Stimulated activated CD8-positive, alpha-beta memory T cell treated with anti-CD3 and anti-CD28 coated beads, Interleukin-15, amount 100 ng/mL, for 24 hours (primary cell): Measurements from ENCODE around the gene ANO1.

Experiments
- DNase-seq: peaks from one replicate; pipeline ENCODE4 v3.0.0-alpha.2; 2020; ENCODE audit warnings: low read depth

ANO1 gene

GRCh38 chr11:70139785-70140410 lies 61.8 kb downstream of the ANO1 start:
- no peak for DNase-seq

DNA sequence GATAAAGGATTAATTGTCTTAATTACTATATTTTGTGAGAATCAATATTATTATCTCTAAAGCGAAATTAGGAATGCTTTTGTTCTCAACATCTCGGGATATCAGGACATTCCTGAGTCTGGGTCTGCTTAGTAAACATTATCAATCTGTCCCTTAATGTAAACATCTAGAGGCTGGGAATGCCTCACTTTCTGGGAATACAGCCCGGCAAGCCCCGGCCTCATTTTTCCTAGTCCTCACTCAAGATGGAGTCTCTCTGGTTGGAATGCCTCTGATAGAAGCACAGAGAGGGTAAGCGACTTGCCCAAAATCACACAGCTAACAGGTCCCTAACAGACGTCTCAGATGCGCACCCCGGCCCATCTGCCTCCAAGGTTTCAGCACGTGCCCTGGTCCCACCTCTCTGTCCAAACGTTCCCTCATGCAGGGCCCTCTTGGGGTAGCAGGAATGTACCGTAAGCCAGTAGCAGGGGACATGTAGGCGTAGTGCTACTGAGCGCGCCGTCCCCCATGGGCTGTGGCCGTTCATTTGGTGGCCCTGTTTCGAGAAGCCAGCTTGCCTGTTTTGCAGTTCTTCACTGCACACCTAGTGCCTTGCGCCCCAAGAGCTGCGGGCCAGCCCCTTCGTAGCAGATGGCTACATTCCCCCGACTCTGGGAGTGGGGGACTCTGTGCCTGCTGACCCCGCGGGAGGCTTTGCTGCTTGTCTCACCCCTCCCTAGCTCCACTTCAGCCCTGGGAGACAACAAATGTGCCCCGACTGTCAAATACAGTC lies 62.8 kb downstream of the ANO1 start:
- no peak for DNase-seq

DNA sequence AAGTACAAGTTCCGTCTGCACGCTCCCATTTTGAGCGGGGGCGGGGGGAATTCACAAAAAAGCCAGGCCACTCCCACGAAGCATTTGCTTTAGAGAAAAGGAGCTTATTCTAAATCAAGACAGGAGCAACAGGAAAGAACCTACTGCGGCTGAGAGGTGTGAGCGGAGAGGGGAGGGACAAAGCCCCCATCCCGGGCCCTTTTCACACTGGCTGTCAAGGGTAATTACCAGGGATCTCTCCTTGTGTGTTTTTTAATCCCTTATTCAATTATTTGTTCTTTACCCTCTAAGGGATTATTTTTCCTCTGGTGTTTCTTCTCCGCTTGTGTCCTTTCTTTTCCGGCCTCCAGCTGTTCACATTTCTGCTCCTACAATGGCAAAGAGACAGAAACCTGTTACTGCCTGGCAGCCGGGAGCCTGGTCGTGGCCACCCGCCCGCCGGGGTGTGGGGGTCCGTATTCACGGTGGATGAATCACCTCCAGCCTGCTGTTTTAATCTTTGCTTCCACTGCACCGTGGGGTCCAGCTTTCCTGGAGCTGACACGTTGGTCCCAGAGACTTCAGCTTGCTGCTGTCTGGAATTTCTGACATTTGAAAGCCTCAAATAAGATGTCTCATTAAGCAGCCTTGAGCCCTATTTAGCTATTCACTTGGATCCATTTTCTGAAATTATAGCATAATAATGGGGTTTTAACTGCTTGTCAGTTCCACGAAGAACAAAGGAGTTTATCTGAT lies 63.5 kb downstream of the ANO1 start:
- no peak for DNase-seq

- no peak for DNase-seq
Measured at GRCh38 chr11:70142221-70142875, 64.2 kb downstream of the ANO1 start.

DNA sequence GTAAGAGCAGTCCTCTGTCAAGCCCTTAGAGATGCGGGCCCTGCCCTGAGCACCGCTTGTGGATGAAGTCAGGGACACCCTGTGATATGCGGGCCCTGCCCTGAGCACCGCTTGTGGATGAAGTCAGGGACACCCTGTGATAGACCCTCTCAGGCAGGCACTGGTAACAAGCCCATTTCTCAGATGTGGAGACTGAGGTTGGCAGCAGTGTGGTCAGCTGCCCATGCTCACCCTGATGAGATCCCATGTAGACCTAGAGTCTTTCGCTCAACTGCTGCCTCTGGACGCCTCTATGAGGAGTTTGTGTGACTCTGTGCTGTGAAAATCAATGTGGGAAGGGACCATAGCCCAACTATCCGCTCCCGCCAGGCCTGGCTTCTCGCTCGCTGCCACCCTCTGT lies 66.1 kb downstream of the ANO1 start:
- no peak for DNase-seq

DNA sequence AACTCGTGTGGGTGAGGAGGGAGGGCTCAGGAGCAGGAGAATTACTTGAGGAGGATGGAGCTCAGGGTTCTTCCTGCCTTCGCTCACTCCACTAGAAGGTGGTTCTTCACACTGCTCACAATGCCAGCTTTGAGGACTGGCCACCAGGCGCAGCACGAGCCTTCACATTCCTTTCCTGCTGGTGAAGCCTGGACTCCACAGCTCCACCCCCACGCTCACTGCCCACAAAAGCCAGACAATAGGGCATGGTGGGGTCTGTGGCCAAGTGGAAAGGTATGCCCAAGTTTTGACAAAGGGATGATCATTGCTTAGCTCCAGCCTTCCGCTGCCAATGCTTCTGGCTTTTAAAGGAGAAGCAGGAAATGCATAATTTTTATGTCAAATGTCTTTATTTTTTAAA lies 67.0 kb downstream of the ANO1 start:
- no peak for DNase-seq

DNA sequence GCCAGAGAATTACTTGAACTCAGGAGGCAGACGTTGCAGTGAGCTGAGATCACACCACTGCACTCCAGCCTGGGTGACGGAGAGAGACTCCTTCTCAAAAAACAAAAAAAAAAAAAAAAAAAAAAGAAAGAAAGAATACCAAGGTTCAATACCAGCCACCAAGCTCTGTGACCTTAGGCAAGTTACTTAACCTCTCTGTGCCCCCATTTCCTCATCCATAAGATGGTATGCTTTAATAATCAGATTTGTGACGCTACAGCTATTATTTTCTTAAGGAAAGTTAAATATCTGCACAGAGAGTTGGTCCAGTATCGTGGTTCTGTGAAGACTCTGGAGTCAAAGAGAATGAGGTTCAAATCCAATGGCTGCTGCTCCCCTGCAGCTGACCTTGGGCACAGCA lies 67.7 kb downstream of the ANO1 start:
- DNase-seq, result no peak

DNA sequence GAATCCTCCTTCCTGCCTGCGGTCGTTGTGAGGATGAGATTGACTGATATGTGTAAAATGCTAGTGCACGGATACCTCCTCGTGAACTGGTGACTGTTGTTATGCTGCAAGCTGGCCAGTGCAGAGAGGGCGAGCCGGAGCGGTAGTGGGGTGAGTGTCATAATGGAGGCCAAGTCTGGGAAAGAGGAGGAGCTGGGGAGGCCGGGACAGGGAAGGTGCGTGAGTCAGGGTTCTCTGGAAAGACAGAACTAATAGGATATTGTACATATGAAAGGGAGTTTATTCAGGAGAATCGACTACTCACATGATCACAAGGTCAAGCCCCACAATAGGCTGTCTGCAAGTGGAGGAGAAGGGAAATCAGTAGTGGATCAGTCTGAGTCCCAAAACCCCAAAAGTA lies 68.2 kb downstream of the ANO1 start:
- no peak for DNase-seq

GRCh38 chr11:70146895-70147520 lies 68.9 kb downstream of the ANO1 start:
- no peak for DNase-seq

GRCh38 chr11:70147668-70148067 lies 69.6 kb downstream of the ANO1 start:
- no peak for DNase-seq

- DNase-seq, result no peak
Measured at GRCh38 chr11:70151671-70152070, 73.6 kb downstream of the ANO1 start.

DNA sequence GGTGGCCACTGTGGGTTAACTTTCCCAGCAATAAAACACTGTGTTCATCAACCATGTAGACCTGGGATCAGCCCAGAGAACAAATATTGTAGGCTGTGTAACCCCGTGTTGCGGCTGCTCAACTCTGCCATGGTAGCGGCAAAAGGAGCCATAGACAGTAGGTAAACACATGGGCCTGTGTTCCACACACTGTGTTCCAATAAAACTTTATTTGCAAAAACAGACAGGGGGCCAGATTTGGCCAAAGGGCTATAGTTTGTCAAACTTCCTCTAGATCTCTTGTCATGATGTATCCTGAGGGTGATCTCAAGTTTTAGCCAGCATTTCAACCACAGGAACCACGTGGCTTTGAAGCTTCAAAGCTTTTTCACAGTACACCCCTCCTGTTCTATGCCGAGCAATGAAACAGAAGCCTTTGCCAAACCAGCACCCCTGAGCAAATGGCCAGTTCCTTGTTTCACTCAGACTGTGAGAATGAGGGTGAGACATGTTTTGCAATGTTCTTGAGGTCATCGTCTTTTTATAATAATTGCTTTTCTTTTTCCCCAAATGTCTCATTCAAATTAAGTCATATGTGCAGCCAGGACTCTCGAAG lies 75.1 kb downstream of the ANO1 start:
- DNase-seq, result no peak

DNA sequence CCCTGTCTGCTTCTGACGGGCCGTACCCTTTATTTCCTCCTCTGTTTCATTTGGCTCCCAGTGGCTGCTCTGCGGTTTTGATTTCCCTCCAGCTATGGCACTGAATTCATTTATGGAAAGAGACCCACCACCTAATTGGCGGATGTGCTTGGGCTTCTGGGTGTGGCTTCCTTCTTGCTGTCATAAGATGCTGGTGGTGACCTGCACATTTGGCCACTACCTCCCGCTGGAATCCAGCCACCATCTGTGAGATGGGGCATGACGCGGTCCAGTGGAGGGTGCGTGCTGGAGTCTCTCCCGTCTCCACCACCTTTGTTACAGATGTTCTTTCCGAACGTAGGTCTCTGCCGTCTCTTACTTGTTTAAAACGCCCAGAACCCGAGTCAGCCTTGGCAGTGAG lies 77.3 kb downstream of the ANO1 start:
- no peak for DNase-seq

DNA sequence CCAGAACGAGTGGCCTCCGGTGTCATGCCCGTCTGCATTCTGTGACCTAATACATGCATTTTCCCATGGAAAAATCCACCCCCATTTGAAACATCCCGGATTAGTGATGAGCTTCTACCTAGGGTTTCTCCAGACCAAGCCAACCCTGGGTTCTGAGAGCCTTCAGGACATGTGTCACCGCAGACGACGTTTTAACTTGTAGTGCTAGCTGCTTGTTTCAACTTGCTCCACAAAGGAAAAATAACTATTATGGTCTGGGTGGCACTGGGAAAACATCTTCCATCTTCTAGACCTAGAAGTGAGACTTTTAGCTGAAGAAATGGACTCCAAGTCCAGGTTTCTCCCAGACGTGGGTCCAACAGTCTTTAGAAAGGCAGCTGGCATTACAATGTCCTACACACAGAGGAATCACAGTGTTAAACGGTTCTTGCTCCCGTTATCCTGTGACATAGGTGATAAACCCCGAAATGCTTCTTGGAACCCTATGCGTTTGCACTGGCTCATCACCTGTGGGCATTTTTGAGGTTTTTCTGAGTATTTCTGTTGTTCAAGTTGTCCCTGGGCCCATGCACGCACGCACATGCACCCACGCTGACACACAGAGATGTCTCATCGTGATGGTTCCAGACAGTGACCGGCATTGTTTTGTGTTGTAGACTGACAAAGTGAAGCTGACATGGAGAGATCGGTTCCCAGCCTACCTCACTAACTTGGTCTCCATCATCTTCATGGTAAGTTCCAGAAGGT lies 78.3 kb downstream of the ANO1 start:
- no peak for DNase-seq

- no peak for DNase-seq
Measured at GRCh38 chr11:70158201-70158600, 80.1 kb downstream of the ANO1 start.

DNA sequence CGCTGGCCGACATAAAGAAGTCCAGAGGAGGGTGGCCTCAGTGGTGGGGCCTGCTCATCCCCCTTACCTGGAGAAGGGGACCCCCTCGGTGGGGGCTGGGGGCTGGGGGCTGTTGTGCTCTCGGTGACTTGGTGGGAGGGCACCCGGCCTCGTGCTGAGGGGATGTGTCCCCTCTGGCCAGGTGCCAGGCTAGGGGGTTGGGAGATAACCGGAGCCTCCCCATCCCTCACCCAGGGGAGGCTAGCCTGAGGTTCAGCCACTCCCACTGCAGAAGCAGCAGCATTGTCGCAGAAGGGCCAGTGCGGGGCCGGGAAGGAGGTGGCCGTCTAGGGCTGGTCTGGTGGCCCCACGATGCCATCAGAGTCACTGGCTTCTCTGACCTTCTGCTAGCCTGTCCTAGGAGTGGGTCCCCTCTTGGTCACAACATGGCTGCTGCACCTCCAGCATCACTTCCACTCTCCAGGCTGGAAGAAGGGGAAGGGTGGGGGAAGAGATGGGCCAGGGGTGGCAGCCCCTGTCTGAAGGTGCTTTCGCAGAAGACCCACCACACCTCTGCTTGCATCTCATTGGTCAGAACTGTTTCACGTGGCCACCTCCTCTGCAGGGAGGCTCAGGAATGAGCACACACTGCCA lies 80.8 kb downstream of the ANO1 start:
- no peak for DNase-seq

DNA sequence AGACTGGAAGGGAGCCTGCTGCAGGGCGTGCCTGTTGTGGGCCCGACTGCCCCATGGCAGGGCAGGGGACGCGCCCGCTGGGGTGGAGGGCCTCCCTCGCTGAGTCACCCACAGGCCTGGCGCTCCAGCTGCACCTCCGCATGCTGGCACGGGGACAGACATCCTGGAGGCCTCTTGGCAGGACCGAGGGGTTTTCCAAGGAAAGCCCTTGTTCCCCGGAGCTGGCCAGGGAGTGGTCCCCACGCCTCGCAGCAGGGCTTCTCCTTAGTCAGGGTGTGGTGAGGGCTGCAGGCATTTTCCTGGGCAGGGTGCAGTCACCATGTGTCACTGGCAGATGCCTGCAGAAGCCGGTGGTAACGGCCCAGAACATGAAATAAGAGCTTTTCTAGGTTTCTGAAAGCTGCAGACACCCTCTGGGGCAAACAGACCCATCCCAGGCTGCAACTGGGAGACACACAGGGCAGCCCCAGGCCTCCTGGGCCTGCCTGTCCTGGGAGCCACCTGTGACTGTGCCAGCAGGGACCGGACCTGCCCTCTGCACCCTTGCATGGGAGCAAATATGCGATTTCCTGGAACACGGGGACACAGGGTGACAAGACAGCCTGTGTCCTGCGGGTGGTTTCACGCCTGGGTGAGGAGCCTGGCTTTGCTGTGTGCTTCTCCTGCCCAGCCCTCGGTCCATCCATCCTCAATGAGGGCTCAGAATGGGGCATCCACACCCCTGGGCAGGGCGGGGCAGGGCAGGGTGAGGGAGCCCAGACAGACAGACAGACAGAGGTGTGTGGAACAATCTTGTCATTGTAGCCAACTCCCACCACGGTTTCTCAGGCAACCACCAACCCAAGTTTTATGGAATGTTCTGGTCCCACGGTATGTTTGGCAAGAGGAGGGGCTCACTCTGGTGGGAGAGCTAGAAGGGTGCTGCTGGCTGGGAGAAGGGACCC lies 81.8 kb downstream of the ANO1 start:
- no peak for DNase-seq

DNA sequence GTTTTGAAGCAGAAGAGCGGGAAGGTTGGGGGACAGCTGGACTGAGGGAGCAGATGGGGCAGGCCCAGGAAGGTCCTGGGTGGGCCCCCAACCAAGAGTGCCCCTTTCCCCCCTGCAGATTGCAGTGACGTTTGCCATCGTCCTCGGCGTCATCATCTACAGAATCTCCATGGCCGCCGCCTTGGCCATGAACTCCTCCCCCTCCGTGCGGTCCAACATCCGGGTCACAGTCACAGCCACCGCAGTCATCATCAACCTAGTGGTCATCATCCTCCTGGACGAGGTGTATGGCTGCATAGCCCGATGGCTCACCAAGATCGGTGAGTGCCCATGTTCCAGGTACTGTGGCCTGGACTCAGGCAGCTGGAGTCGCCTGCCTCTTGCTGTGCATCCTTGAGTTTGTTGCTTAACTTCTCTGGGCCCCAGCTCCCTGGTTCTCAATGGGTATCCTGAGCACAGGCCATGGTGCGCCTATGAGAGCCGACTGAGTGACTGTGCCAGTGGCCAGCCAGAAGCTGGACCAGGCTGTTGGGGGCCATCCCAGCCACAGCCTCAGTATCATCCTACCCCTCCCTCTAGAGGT lies 83.0 kb downstream of the ANO1 start:
- no peak for DNase-seq

- DNase-seq, result no peak
Measured at GRCh38 chr11:70164705-70165104, 86.6 kb downstream of the ANO1 start.
